HG02798 (cell line): ENCODE measurements around the gene CFAP57.
"Not testable (repeated sequence)": the region's sequence is repeated elsewhere in the genome, so short reads cannot be mapped to it uniquely, and the experiment has no call there.

ENCODE experiments used
- ATAC-seq: cut with Tn5 transposase; IDR thresholded peaks from one replicate; pipeline ENCODE4 v1.9.1; 2021; ENCODE audit warnings: mild to moderate bottlenecking; ENCODE audit not compliant: unreplicated experiment, poor library complexity

Gene CFAP57

DNA sequence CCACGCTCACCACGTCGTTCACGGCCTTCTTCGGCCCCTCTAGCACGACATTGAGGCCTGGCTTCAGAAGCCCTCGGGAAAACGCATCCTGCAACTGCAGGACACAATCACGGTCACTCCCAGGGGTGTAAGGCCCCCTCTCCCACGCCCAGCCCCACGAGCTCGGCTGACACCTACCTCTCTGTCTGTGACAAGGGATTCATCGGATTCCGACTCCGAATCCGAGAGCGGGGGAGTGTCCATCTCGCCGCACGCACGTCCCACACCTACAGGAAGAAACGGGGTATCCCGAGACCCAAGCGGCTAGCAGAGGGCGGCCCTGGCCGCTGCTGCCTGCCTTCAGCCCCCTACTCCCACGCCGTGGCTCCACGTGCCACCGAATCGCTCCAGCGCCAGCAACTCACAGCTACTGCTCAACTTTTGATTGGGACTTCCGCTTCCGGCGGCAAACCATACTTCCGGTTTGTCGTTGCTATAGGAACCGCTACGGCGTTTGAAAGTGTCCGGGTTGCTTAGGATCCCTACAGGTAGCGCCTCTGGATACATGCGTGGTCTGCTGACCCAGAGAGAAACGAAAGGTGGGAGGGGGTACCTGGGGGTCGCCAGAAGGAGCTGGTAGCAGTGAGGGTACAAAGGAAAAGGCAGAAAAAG, at the start of gene CFAP57, which contains the start of gene EBNA1BP2:
Gene CFAP57, plus strand, starts transcription at position 455 of the 651 bp plus-strand sequence. CDS start 424 bp downstream, outside the sequence.
Gene EBNA1BP2, minus strand, starts transcription at position 415 of the 651 bp plus-strand sequence. Its CDS starts 172 bp downstream, at position 243.
- peak; percentile 94 for ATAC-seq

DNA sequence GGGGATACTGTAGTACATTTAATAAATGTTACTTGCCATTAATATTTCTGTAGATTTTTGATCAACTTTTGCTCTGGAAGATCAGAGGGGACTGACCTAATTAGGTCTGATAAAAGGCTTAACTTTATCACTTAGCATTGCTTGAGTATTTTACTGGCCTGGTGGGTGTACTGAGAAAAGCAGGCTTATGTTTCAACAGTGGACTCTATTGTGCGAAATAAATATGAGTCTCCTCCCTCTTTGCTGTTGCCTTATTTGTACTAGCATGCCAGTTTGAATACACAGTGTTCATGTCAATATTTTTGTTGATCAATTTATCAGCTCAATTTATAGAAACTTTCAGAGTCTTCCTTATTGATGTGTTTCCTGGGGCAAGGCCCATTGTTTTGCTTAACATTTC, 49.1 kb upstream of the CFAP57 start:
- ATAC-seq: no peak

DNA sequence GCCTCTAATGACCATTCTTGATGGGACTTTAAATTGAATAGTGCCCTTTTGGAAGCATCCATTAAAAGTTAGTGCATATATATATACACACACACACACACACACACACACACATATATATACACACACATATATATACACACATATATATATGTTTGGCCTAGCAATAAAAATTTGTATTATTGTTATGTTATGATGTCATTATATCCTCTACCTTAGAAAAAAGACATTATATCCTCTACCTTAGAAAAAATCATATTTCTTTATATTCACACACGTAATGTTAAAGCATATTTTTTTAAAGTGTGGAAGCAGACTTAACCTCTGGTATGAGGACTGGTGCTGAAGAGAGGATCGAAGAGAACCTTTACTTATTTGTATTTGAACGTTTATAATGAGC, 43.3 kb upstream of the CFAP57 start:
- no peak for ATAC-seq

DNA sequence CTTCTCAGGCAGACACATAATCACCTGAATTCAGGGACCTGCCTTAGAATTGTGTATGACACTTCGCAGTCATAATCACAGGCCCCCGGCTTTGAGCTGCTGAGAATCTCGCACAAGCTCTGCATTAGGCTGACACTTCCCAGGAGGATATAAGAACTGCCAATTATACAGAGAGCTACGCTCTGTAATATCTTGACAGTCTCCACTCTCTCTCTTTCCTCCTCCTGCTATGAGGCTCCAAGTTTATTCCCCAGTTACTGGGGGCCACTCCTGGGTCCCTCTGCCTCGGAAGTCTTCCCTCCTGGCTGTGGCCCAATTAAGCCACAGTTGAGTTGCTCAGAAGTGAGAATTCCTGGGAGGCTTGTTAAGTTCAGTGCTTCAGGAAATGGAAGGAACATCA, 42.7 kb upstream of the CFAP57 start:
- no peak for ATAC-seq

DNA sequence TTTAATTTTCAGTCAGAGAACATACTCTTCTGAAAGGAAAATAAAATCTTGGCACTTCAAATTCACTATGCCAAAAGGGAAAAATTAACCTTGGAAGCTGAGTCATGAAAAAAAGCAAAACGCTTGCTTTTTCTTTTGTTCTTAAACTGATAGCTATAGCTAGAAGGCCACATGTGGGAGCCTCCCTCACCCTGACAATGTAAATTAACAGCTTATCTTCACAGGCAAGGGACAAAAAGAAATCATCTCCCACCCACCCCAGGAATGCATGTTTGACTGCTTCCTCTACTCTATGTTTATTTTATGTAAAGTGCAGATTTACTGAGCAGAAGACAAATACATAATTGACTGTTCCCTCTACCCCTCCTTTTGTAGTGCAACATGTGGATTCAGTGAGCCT, 38.1 kb upstream of the CFAP57 start:
- no peak for ATAC-seq

DNA sequence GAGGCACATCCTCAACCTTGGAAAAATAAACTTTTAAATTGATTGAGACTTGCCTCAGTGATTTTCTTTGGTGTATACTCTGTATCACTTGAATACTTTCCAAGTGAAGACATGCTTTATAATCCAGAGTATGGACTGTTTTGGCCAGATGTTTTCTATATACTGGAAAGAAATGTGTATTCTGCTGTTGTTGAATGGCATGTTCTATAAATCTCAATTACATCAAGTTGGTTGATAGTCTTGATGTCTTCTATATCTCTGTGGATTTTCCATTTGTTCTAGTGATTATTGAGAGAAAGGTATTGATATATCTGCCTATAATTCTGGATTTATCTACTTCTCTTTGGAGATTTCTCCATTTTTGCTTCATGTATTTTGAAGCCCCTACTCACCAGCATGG, 37.5 kb upstream of the CFAP57 start:
- no peak for ATAC-seq

DNA sequence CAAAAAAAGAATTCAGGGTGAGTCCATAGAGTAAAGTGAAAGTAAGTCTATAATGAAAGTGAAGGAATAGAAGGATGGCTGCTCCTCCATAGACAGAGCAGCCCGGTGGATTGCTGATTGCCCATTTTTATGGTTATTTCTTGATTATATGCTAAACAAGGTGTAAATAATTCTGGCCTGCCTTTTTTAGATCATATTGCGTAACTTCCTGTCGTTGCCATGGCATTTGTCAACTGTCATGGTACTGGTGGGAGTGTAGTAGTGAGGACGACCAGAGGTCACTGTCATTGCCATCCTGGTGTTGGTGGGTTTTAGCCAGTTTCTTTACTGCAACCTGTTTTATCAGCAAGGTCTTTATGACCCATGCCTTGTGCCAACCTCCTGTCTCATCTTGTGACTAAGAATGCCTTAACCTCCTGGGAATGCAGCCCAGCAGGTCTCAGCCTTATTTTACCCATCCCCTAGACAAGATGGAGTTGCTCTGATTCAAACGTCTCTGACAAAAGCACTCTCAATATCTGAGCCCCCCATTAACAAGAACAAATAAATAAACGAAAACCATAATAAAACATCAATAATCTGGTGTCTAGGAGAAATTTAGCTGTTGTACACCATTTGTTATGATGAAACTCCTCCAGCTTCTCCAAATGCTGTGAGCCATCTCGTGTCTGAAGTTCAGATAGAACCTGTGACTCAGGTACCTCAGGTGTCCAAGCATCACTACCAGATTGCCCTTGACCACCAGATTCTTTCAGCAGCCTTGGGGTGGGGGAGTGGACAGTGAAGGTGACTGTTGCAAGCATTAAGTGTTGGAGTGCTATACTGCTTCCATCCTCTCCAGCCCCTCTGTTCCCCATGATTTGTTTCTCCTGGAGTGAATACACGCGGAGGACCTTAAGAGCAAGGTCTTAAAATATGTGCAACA, 36.0 kb upstream of the CFAP57 start:
- no peak for ATAC-seq

DNA sequence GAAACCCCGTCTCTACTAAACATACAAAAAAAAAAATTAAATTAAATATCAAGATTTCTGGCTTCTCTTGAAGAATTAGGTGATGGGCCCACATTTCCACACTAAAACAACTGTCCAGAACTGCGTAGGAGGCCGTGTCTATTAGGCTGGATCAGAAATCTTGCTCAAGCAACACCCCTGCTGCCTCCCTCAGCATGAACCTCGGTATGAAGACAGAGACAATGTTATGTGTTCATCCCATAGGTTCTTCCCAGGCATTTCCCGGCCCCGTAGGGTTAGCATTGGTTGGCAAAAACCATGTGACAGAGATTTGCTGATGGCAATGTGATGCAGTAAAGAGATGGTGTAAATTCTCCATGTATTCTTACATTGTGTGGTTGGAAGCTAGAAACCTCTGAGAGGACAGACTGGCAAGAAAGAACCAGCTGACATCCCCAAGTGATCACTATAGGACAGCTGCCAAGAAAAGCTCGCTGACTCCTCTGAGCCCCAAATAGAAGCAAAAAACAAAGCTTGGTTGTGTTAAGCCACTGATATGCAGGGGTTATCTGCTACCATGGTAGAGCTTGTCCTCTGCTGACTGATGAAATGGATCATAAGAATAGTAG, 34.6 kb upstream of the CFAP57 start:
- ATAC-seq: no peak

DNA sequence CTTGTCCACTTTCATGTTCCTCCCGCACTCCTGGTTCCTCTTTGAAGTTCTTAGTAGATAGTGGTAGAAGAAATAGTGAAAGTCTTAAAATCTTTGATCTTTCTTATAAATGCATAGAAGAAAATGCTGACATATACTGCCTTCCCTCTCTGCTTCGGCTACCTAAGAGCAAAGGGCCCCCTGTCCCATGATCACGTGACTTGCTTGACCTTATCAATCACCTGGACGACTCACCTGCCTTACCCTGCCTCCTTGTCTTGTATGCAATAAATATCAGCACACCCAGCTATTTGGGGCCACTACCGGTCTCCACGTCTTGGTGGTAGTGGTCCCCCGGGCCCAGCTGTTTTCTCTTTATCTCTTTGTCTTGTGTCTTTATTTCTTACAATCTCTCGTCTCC, 32.8 kb upstream of the CFAP57 start:
- ATAC-seq: not testable (repeated sequence)

DNA sequence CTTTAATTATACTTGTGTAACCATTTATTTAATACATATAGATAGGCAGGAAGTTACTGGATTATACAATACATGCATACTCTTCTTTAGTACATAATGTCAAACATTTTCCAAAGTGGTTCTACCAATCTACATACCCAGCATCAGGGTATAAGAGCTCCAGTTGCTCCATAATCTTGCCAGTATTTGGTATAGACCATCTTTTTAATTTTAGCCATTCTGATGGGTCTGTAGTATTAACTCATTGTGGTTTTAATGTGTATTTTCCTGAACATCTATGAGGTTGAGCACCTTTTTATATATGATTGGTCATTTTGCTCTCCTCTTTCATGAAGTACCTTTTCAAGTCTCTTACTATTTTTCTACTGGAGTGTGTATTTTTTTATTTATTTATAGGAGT, 32.1 kb upstream of the CFAP57 start:
- no peak for ATAC-seq

DNA sequence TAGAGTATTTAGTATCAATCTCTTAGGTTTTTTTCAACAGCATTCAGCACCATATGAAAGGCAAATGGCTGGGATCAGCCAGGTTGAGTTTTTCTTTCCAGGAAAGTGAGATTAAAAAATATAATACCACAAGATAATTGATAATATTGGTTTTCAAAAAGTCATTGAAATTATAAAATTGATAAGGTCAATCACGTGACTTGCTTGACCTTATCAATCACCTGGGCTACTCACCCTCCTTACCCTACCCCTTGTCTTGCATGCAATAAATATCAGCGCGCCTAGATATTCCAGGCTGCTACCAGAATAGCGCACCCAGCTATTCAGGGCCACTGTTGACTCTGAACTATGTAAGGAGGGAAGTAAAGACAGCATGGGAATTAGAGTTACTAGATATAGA, 31.5 kb upstream of the CFAP57 start:
- no peak for ATAC-seq

DNA sequence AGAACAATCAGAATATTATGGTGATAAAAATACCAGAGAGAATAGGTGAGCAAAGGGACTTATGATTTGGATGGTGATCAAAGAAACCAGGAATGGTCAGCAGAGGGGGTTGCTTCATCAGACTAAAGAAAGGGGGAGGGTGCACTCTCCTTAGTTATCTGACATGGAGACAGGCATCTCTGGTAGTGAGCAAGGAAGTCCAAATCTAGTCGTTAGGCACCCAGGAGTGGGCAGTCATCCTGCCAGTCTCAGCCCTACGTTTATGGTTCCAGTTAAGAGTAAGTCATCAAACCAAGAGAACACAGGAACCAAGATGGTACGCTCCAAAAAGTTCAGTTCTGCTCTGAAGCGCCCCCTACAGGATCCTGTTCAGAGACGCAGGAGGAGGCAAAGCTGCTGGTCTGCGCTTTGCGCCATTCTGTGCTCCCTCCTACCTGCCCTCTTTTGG, 28.7 kb upstream of the CFAP57 start:
- ATAC-seq: no peak

DNA sequence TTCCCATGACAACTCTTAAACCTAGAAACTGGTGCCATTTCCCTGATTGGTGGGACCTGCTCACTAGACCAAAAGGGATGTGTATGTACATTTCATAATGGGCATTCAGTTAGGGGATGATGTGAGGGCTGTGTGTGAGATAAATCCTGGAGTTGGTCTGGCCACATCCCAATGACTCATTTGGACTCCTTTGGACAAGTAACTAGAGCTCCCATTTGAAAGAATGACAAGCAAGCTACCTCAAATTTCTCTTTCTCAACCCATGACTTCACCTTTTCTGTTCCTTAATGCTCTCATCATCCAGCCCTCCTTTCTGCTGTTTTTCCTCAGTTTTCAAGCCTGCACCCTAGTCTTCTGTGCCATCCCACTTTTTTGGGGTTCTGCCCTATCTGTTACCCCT, 27.9 kb upstream of the CFAP57 start:
- no peak for ATAC-seq

DNA sequence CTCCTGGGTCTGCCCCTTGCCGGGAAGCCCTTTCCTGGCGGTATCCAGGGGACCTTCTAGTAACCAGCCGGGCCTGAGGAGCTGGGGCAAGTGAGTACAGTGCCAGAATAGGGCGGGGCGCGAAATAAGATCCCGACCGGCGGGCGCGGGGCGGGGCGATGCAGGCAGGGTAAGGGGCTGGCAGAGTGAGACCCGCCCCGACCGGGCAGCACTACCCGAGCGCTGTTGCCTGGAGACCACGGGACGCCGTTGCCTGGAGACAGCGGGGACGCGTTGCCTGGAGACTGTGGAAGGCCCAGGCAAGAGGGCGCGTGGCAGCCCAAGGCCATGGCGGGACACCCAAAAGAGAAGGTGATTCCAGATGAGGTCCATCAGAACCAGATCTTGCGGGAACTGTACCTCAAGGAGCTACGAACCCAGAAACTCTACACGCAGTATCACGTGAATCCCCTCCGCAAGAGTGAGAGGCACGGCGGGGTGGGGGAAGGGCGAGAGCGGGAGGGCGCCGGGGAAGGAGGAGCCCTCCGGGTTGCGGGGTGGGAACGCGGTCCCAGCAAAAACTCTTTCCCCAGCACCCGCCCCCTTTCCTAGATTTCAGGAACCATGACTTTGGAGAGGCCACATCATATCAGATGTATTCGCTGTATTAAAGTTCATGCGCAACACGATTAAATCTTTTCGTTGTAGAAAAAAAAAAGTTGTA, 24.4 kb upstream of the CFAP57 start:
- no peak for ATAC-seq

DNA sequence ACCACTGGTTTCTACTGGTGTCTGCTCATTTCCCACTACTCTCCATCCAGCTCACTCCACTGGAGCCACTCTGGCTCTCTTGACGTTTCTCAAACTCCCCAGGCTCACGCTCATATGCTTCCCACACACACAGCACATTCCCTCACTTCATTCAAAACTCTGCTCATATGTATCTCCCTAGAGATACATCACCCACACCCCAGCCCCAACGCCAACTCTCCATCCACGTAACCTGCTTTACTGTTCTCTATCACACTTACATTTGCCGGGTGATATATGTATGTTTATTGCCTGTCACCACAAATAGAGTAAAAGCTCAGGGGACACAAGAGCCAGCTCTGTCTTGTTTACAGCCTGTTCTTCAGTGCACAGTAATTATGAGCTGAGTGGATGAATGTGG, 22.2 kb upstream of the CFAP57 start:
- no peak for ATAC-seq

DNA sequence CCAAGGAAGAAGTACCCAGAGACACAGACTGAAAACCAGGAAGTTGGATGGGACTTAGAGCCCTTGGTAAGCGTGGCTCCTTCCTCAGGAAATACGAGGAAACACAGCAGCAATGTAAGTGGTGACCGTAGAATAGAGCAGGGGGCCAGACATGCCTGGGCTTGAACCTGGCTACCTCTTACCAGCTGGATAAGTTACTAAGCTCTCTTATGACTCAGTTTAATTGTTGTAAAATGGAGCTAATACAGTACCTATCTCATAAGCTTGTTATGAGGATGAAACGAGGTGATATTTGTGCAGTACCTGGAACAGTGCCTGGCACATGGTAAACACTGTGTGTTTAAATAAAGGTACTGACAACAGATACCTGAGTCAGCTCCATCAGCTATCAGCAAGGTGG, 19.3 kb upstream of the CFAP57 start:
- no peak for ATAC-seq

DNA sequence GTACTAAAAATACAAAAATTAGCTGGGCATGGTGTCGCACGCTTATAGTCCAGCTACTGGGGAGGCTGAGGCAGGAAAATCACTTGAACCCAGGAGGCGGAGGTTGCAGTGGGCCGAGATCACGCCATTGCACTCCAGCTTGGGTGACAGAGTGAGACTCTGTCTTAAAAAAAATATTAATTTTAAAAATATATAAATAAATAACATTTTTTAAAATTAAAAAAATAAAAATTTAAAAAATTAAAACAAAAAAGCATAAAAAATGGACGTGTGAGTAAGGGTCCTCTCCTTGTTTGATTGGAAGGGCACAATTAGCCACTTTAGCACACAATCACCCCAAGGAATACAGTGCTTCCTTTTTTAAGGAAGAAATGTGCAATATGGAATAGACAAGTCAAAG, 18.7 kb upstream of the CFAP57 start:
- ATAC-seq: no peak

DNA sequence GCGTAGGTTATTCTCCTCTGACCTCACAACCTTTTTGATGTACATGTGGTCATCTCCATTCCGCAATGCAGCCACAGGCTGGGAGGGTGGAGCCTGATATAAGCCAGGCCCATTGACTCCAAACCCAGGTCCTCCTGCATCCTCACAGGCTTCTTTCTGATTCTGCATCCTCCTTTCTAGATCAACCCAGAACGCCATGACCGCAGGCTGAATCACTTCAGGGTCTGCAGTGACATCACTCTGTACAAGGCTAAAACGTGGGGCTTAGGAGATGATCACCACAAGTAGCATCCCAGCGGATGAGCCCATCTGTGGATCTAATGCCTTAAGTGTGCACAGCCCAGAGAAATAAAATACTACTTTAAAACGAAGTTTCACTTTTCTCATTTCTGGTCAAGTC, 16.1 kb upstream of the CFAP57 start:
- no peak for ATAC-seq

DNA sequence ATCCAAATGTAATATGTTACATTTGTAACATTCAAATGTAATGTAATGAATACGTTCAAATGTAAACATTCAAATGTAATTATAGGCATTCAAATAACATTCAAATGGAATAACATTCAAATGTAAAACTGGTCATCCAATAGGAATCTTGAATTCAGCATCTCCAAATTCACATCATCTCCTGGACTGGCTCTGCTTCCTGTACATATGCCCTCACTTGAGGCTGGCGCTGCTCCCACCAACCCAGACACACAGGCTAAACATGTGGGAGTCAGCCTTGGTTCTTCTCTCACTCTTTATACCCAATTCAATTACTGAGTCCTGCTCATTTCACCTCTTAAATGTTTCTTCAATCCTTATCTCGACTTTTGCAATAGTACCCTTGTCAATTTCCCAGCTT, 7.0 kb upstream of the CFAP57 start:
- ATAC-seq: no peak

DNA sequence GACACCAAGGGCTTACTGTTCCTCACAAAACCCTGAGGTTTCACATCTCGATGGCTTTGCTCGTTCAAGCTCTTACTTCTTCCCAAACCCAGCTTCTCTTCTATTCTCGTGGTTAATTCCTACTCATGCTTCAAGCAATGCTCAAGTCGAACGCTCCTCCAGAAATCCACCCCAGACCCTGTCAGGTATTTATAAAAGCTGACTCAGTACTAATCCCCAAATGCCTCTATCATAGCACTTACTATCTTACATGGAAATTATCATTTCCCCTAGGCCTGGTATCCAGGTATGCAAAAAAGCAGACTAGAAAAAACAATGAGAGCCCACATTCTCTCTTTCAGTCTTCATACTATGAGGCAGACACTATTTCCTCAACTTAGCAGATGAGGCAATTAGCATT, 6.4 kb upstream of the CFAP57 start:
- ATAC-seq: no peak
